Measurements from ENCODE around the gene NDUFAF8.

DNA sequence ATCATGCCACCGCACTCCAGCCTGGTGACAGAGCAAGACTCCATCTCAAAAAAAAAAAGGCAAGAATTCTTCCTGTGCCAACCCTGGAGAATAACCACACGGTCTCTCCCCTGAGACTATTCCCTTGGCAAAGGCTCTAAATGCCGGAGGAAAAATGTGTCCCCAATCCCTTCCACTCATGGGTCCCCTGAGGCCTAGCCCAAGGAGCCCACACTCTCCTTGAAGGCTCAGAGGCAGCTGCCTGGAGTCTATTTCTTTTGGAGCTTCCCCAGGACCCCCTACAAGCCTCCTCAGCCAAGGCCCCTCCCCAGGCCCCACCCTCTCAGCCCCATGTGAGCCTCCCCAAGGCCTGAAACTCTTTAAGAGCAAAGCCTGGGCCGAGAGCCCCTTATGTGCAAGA, 33.0 kb upstream of the NDUFAF8 start:
- TF ChIP-seq, protein P1, sequence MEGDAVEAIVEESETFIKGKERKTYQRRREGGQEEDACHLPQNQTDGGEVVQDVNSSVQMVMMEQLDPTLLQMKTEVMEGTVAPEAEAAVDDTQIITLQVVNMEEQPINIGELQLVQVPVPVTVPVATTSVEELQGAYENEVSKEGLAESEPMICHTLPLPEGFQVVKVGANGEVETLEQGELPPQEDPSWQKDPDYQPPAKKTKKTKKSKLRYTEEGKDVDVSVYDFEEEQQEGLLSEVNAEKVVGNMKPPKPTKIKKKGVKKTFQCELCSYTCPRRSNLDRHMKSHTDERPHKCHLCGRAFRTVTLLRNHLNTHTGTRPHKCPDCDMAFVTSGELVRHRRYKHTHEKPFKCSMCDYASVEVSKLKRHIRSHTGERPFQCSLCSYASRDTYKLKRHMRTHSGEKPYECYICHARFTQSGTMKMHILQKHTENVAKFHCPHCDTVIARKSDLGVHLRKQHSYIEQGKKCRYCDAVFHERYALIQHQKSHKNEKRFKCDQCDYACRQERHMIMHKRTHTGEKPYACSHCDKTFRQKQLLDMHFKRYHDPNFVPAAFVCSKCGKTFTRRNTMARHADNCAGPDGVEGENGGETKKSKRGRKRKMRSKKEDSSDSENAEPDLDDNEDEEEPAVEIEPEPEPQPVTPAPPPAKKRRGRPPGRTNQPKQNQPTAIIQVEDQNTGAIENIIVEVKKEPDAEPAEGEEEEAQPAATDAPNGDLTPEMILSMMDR (IDR thresholded peaks at IDR 0.05; ENCODE audit: poor library complexity, severe bottlenecking), result no peak
- TF ChIP-seq EZH2 (IDR thresholded peaks at IDR 0.05; ENCODE audit: borderline replicate concordance, insufficient read depth, low read length, poor library complexity, severe bottlenecking) (no peak), POLR2AphosphoS5 (IDR thresholded peaks at IDR 0.05) (no peak), RAD21 (conservative IDR thresholded peaks at IDR 0.05) (no peak), MXI1 (conservative IDR thresholded peaks at IDR 0.05; ENCODE audit: poor library complexity, severe bottlenecking) (no peak), TAF1 (IDR thresholded peaks at IDR 0.05; ENCODE audit: low read depth) (no peak)

Data from neural cell (in vitro differentiated cells).